ENCODE results near the gene EP300. TPM values are rescaled to one million over a fixed set of nuclear protein-coding genes. Genes with fewer than 3 reads are reported as not detected.

EP300 gene
- total and polyA plus RNA-seq, 2 of the 8 experiments (the other 6 are each of a cell fraction or from before 2014, with no cell fraction given), result 39.5 to 109 TPM

DNA sequence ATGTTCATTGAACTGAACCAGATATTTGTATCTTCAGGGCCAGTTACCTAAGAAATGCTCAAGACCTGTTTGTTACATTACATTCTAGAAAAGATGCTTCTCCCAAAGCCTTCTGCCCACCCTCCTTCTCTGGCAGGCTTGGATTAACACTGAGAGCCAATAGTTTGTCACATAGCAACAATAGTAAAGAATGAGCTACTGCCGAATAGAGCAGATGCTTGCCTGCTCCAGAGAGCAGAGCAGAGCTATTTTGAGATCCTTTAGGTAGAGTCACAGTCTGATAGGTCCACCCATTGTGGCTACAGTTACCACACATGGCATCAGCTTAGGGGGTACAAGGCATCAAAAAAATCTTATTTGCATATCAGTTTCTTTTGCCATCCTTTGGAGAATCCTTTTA is 13.5 kb upstream of the EP300 start:
- no peaks in the 10 kb centered on the region for H3K79me1 ChIP-seq (ENCODE audit: low read depth, low read length)
- H3K14ac ChIP-seq (ENCODE audit: insufficient read length), result no peak overlapping the region
- H3K4me1 ChIP-seq (replicated peaks in 1 of 4; ENCODE audit: control insufficient read depth in 3 of 4, insufficient read depth in 4 of 4, low read length in 3 of 4), result no peaks in the 10 kb centered on the region
- no peaks in the 10 kb centered on the region for H3K79me2 ChIP-seq (ENCODE audit: control insufficient read depth in 1 of 2, insufficient read depth in 2 of 2, low read length in 2 of 2)
- no peak overlapping the region for H4K91ac ChIP-seq (replicated peaks; ENCODE audit: insufficient read length, low read length)
- no peaks in the 10 kb centered on the region for H3K9me3 ChIP-seq (ENCODE audit: insufficient read depth in 2 of 2, low read depth in 1 of 2, low read length in 1 of 2)
- no peak overlapping the region for H4K8ac ChIP-seq (ENCODE audit: extremely low read depth, insufficient read depth, low read length)
- FAIRE-seq, result no peak
- no peak overlapping the region for H2BK20ac ChIP-seq (ENCODE audit: low read length)
- H3K23ac ChIP-seq (ENCODE audit: insufficient read length), result no peak overlapping the region
- H3K4me3 ChIP-seq (ENCODE audit: extremely low read depth in 1 of 4, insufficient read depth in 2 of 4, low read depth in 3 of 4, low read length in 4 of 4), result no peak overlapping the region
- H3K18ac ChIP-seq (ENCODE audit: extremely low read depth, low read length), result no peak overlapping the region
- no peak overlapping the region for H2BK5ac ChIP-seq (ENCODE audit: low read depth, low read length)
- H2AK5ac ChIP-seq (ENCODE audit: low read depth, low read length), result no peak overlapping the region
- H2AFZ ChIP-seq (ENCODE audit: low read length), result no peak overlapping the region
- H3K27ac ChIP-seq (ENCODE audit: low read depth, low read length), result no peak overlapping the region
- H3K9ac ChIP-seq (replicated peaks in 1 of 4; ENCODE audit: extremely low read depth in 1 of 4, low read depth in 3 of 4, low read length in 3 of 4), result no peak overlapping the region
- no peak overlapping the region for H3K4me2 ChIP-seq (ENCODE audit: insufficient read depth in 1 of 2, low read depth in 2 of 2, low read length in 2 of 2)
- ChIA-PET CTCF (ENCODE audit: partially characterized antibody) (interaction anchor here (1.3 kb wide), 1 partner anchor 21 kb away, joined by 5 read pairs; no protein-coding TSS in a partner anchor), POLR2A (ENCODE audit: partially characterized antibody) (interaction anchor here (0.6 to 1.7 kb wide), 5 partner anchors 9 to 258 kb away, joined by 3 to 4 read pairs (median 3); no protein-coding TSS in a partner anchor)
- H3K27me3 ChIP-seq (replicated peaks in 1 of 4; ENCODE audit: control insufficient read depth in 3 of 4, extremely low read depth in 1 of 4, insufficient read depth in 3 of 4, low read length in 3 of 4), result no peaks in the 10 kb centered on the region
- H2BK120ac ChIP-seq (replicated peaks; ENCODE audit: low read depth, low read length), result no peak overlapping the region
- H3K56ac ChIP-seq (replicated peaks; ENCODE audit: insufficient read length, low read depth, low read length), result no peak overlapping the region
- DNase-seq (ENCODE audit: low read depth in 1 of 2, low spot score in 2 of 2), result no peak
- H2BK12ac ChIP-seq (ENCODE audit: low read depth, low read length), result no peak overlapping the region
- H3K23me2 ChIP-seq (ENCODE audit: low read depth, low read length), result no peaks in the 10 kb centered on the region
- no peak for TF ChIP-seq CTBP2 (IDR thresholded peaks at IDR 0.05; ENCODE audit: borderline replicate concordance, insufficient read depth, insufficient read length, low read length)
- TF ChIP-seq EZH2 (IDR thresholded peaks at IDR 0.05; ENCODE audit: low read depth, low read length, severe bottlenecking), result no peak
- no peak for TF ChIP-seq TCF12 (IDR thresholded peaks at IDR 0.05; ENCODE audit: low read depth, low read length)
- H4K5ac ChIP-seq (ENCODE audit: insufficient read length, low read depth, low read length), result no peak overlapping the region
- no peak overlapping the region for H2BK15ac ChIP-seq (ENCODE audit: low read length)
- 79% methylated on average over 1 of the region's 1 CpG; no CpG with 5 or more reads in 1 of the 2 experiments for WGBS, 2 experiments (ENCODE audit: extremely low coverage in 1 of 2, insufficient coverage in 1 of 2, insufficient read length in 1 of 2, insufficient replicate concordance in 2 of 2, low coverage in 1 of 2, low lambda C conversion rate in 2 of 2, missing lambda C conversion rate in 1 of 2)
- H3K36me3 ChIP-seq (ENCODE audit: control insufficient read depth in 2 of 4, insufficient read depth in 4 of 4, low read length in 3 of 4), result no peaks in the 10 kb centered on the region
- no peak overlapping the region for H3K4ac ChIP-seq (replicated peaks; ENCODE audit: insufficient read length, low read depth, low read length)
- H4K20me1 ChIP-seq (replicated peaks in 1 of 2; ENCODE audit: control insufficient read depth in 1 of 2, insufficient read depth in 2 of 2, low read length in 2 of 2), result no peaks in the 10 kb centered on the region
